Measurements from ENCODE around the gene PNMA8A.

DNA sequence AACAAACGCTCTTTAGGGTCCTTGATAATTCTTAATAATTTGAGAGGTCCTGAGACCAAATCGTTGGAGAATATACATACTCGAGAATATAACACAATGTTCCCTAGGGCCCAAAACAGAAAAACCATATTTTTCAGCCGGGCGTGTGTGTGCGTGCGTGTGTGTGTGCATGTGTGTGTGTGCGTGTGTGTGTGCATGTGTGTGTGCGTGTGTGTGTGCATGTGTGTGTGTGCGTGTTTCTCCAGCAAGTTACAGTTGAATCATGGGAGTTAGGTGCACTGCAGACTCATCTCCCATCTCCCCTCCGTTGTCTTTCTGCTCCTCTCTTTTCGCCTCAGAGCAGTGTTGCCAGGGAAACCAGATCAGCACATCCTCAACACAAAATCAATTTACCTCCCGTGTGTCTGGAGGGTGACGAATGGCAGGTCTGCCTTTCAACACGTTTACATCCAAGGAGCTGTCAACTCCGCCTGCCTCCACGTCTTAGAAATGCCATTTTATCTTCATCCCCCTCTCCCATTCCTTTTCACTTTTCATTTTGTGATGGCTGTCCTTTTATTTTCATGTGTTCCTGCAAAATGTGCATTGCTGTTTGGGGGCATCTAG lies 32.6 kb upstream of the PNMA8A start:
- TF ChIP-seq, protein P1, sequence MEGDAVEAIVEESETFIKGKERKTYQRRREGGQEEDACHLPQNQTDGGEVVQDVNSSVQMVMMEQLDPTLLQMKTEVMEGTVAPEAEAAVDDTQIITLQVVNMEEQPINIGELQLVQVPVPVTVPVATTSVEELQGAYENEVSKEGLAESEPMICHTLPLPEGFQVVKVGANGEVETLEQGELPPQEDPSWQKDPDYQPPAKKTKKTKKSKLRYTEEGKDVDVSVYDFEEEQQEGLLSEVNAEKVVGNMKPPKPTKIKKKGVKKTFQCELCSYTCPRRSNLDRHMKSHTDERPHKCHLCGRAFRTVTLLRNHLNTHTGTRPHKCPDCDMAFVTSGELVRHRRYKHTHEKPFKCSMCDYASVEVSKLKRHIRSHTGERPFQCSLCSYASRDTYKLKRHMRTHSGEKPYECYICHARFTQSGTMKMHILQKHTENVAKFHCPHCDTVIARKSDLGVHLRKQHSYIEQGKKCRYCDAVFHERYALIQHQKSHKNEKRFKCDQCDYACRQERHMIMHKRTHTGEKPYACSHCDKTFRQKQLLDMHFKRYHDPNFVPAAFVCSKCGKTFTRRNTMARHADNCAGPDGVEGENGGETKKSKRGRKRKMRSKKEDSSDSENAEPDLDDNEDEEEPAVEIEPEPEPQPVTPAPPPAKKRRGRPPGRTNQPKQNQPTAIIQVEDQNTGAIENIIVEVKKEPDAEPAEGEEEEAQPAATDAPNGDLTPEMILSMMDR (IDR thresholded peaks at IDR 0.05; ENCODE audit: low read length), result no peak
- TF ChIP-seq EZH2 (optimal IDR thresholded peaks at IDR 0.05; ENCODE audit: low read depth, low read length) (no peak), EZH2phosphoT487 (IDR thresholded peaks at IDR 0.05; ENCODE audit: low read length) (no peak)

Measured in MM.1S (cell line).